Thoracic aorta (tissue), 2 donors: ENCODE data around the gene RTP1. TPM values are rescaled to one million over a fixed set of nuclear protein-coding genes. Genes with fewer than 3 reads are reported as not detected.
A peak's percentile ranks its signal among the peaks of the same experiment; 100 is the strongest.
"Not testable (repeated sequence)": the region's sequence is repeated elsewhere in the genome, so short reads cannot be mapped to it uniquely, and the experiment has no call there.

Experiments used
- ATAC-seq: fragments of 150-250 bp; one replicate; pipeline ENCODE4 v1.8.0; 2017; ENCODE audit warnings: low read depth; ENCODE audit not compliant: insufficient number of reproducible peaks, low FRiP score
- DNase-seq: peaks from one replicate; pipeline ENCODE4 v3.0.0-alpha.2; 2020; ENCODE audit warnings: low spot score
- H3K27ac ChIP-seq, 2 donors: fragments of 200-600 bp; sonication (generic); 1 replicate in 1 of 2; 2 replicates in 1 of 2; pipeline ENCODE4 v1.5.1; 2016; ENCODE audit warnings: mild to moderate bottlenecking in 2 of 2, moderate library complexity in 2 of 2
- H3K27me3 ChIP-seq: fragments of 200-600 bp; sonication (generic); replicated peaks from 2 replicates; pipeline ENCODE4 v1.6.0; 2016; ENCODE audit warnings: mild to moderate bottlenecking; ENCODE audit not compliant: insufficient read depth
- H3K36me3 ChIP-seq: fragments of 200-600 bp; sonication (generic); one replicate; pipeline ENCODE4 v1.5.1; 2016
- H3K4me1 ChIP-seq, 2 donors: fragments of 200-600 bp; sonication (generic); 1 replicate in 1 of 2; 2 replicates in 1 of 2; pipeline versions ENCODE4 v1.5.1 to v1.6.0; 2016; ENCODE audit warnings: low read depth in 2 of 2, mild to moderate bottlenecking in 1 of 2; ENCODE audit not compliant: control insufficient read depth in 1 of 2
- H3K4me3 ChIP-seq: fragments of 200-600 bp; sonication (generic); 2 replicates; pipeline ENCODE4 v1.5.1; 2016; ENCODE audit warnings: mild to moderate bottlenecking
- H3K9me3 ChIP-seq: fragments of 200-600 bp; sonication (generic); 2 replicates; pipeline ENCODE4 v1.5.1; 2016
- CTCF ChIP-seq: fragments of 200-600 bp; sonication (generic); IDR thresholded peaks from one replicate; pipeline ENCODE4 v1.5.1; 2019; ENCODE audit warnings: antibody characterized with exemption
- total RNA-seq, 2 donors: library from RNA; depleted of rRNA; stranded (reverse); fragments of >200 nt; gene quantifications; one replicate each; pipeline versions ENCODE4 v1.1.0 to v1.2.3, GENCODE V29; 2016

RTP1 gene
- total RNA-seq, 2 donors from 2014 or later, result 0.27 TPM; not detected in 1

- Histone ChIP-seq H3K9me3 (no peaks in the 10 kb centered on the region), H3K4me3 (no peak overlapping the region), H3K36me3 (no peaks in the 10 kb centered on the region), H3K27me3 (no peaks in the 10 kb centered on the region), H3K27ac (no peak overlapping the region), H3K4me1 (peaks cover 6 to 21% of the 10 kb centered on the region in 2 donors)
- ATAC-seq, result no peak
- DNase-seq, result no peak
- TF ChIP-seq CTCF, result peak; percentile 79
Observed at GRCh38 chr3:187165144-187165543, 32.1 kb upstream of the RTP1 start.

GRCh38 chr3:187166750-187167149, 30.5 kb upstream of the RTP1 start:
- ATAC-seq (no peak), DNase-seq (no peak)
- Histone ChIP-seq H3K4me1 (peaks cover 6 to 21% of the 10 kb centered on the region in 2 donors), H3K27ac (peak overlapping the region in 1 of 2 donors; percentile 56), H3K4me3 (no peak overlapping the region), H3K9me3 (no peaks in the 10 kb centered on the region), H3K27me3 (no peaks in the 10 kb centered on the region), H3K36me3 (no peaks in the 10 kb centered on the region)
- no peak for TF ChIP-seq CTCF

- ATAC-seq (no peak), DNase-seq (no peak)
- Histone ChIP-seq H3K4me3 (no peak overlapping the region), H3K36me3 (no peaks in the 10 kb centered on the region), H3K27ac (peak overlapping the region; percentile 21 to 56), H3K27me3 (no peaks in the 10 kb centered on the region), H3K9me3 (no peaks in the 10 kb centered on the region), H3K4me1 (peaks cover 6 to 21% of the 10 kb centered on the region in 2 donors)
- TF ChIP-seq CTCF, result no peak
Observed at GRCh38 chr3:187167777-187168176, 29.5 kb upstream of the RTP1 start.

GRCh38 chr3:187169231-187169960, 27.9 kb upstream of the RTP1 start:
- H3K27me3 ChIP-seq, result no peaks in the 10 kb centered on the region
- DNase-seq (no peak), ATAC-seq (no peak)
- H3K27ac ChIP-seq, result no peak overlapping the region
- peaks cover 14 to 36% of the 10 kb centered on the region in 2 donors for H3K4me1 ChIP-seq
- TF ChIP-seq CTCF, result no peak
- H3K36me3 ChIP-seq, result no peaks in the 10 kb centered on the region
- no peak overlapping the region for H3K4me3 ChIP-seq
- H3K9me3 ChIP-seq, result no peaks in the 10 kb centered on the region

GRCh38 chr3:187170911-187171310, 26.4 kb upstream of the RTP1 start:
- H3K4me1 ChIP-seq, result peaks cover 14 to 29% of the 10 kb centered on the region in 2 donors
- DNase-seq, H3K9me3 ChIP-seq, ATAC-seq, H3K27me3 ChIP-seq, H3K27ac ChIP-seq, H3K36me3 ChIP-seq, H3K4me3 ChIP-seq: not testable (repeated sequence)

GRCh38 chr3:187172929-187173328, 24.4 kb upstream of the RTP1 start:
- Histone ChIP-seq H3K27me3 (no peaks in the 10 kb centered on the region), H3K27ac (peak overlapping the region in 1 of 2 donors; percentile 53), H3K4me1 (peaks cover 10 to 19% of the 10 kb centered on the region in 2 donors), H3K9me3 (no peaks in the 10 kb centered on the region), H3K4me3 (no peak overlapping the region), H3K36me3 (no peaks in the 10 kb centered on the region)
- DNase-seq, result no peak
- no peak for ATAC-seq
- TF ChIP-seq CTCF, result no peak
